Subcutaneous adipose tissue (tissue), 4 donors: ENCODE measurements around the gene DEK. TPM values are rescaled to one million over a fixed set of nuclear protein-coding genes. Genes with fewer than 3 reads are reported as not detected.

Source experiments
- total RNA-seq, 4 donors: library from RNA; depleted of rRNA; stranded (reverse); fragments of >200 nt; gene quantifications; one replicate each; pipeline ENCODE4 v1.1.0, GENCODE V29; 2016
- TF ChIP-seq, protein P1 (sequence below): fragments of 450-650 bp; IDR thresholded peaks from one replicate; pipeline ENCODE4 v1.5.1; 2016; ENCODE audit warnings: low read depth, mild to moderate bottlenecking, control low read depth, antibody characterized with exemption, moderate library complexity

The DEK gene
- total RNA-seq = 100 to 1,000 TPM in 3 of 4 donors, 10 to 100 TPM in 1; 89.9 to 152 (median 121) TPM

GRCh38 chr6:18264219-18264922 is at the start of gene DEK:
Gene DEK (minus strand): TSS chr6:18264530. CDS start chr6:18263987, 543 bp downstream.
- TF ChIP-seq, protein P1, sequence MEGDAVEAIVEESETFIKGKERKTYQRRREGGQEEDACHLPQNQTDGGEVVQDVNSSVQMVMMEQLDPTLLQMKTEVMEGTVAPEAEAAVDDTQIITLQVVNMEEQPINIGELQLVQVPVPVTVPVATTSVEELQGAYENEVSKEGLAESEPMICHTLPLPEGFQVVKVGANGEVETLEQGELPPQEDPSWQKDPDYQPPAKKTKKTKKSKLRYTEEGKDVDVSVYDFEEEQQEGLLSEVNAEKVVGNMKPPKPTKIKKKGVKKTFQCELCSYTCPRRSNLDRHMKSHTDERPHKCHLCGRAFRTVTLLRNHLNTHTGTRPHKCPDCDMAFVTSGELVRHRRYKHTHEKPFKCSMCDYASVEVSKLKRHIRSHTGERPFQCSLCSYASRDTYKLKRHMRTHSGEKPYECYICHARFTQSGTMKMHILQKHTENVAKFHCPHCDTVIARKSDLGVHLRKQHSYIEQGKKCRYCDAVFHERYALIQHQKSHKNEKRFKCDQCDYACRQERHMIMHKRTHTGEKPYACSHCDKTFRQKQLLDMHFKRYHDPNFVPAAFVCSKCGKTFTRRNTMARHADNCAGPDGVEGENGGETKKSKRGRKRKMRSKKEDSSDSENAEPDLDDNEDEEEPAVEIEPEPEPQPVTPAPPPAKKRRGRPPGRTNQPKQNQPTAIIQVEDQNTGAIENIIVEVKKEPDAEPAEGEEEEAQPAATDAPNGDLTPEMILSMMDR = no peak

DNA sequence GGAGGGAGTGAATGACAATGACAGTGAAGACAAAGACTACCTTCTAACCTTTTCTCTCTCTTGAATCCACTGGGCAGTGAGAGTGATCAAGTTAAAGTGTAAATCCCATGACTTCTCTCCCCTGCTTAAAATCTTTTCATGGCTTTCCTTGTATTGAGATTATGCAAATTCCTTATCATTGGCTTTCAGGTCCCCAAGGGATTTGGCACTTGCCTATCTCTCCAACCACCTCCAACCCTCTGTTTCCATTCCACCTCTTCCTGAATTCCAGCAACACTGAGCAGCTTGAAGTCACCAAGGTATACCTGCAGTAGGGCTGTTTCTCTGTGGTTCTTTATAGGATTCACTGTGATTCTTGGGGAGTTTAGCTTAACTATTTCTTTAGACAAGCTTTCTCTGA is 48.0 kb upstream of the DEK start:
- TF ChIP-seq, protein P1 = no peak

- TF ChIP-seq, protein P1 = no peak
Measured at GRCh38 chr6:18309046-18309445, 44.7 kb upstream of the DEK start.

DNA sequence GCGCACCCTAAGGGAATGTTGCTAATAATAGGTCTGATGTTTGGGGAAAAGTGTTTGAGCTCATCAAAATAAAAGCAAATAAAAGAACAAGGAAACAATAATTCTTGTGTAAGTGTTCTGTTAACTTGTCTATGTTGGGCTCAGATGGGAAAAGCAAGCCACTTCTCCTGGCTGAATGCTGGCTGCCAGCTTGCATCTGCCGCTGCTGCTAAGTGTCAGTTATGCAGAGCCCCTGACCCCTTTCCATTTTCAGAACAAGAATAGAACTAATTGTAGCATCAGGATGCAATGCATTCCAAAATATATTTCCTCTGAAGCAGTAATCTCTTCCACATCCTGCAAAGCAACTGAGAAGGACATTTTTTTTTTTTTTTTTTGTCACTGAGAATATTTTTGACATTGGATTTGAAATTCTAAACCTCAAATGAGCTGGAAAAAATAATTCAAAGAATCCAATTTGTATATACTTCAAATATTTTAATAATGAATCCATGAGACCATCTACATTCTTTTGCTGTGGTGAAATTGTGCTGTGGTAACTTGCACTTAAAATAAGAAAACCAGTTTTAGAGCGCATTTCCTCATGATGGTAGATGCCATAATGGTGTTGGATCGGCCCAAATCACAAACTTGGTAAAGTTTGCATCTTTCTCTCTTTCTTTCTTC is 43.9 kb upstream of the DEK start:
- TF ChIP-seq, protein P1 = no peak

DNA sequence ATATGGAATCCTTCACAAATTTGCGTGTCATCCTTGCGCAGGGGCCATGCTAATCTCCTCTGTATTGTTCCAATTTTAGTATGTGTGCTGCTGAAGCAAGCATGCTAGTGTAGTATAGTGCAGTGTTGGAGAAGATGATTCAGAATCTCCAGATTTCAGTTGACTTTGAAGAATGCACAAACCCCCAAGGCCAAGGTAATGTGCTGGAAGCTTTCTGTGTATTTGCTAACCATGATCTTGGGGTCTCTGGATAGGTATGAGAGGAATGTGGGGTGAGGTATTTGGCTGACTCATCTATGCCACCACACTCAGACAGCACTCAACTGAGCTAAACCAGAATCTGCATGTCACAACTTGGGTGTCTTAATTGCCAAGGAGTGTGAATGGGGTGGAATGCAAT is 42.6 kb upstream of the DEK start:
- TF ChIP-seq, protein P1 = no peak

DNA sequence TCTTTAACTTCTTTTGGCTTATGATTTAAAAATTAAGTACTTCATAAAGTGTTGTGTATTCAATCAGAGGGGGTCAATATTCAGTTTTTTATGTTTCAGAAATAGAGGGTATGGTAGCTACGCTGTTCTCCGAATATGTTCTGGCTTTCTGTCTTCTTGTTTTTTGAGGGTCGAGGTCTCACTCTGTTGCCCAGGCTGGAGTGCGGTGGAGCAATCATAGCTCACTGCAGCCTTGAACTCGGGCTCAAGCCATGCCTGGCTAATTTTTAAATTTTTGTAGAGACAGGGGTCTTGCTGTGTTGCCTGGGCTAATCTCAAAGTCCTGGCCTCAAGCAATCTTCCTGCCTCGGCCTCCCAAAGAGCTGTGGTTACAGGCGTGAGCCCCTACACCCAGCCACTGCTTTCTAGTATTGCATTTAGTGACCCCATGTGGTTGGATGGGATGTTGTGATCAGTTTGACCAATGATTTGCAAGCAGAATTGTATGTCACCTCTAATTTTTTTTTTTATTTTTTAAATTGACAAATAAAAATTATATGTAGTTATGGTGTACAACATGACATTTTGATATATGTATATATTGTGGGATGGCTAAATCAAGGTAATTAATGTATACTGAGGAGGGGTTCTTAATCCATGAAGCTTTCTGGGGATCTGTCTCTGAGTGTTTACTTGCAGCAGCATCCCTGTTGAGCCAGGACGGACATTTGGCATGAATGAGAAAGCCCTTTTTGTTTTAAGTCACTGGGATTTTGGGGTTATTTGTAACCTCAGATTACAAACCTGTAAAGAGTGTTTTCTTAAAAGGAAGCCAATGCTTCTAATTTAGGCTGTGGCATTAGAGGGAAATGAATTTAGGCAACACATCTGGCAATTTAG is 38.5 kb upstream of the DEK start:
- TF ChIP-seq, protein P1 = no peak
